Astrocyte (in vitro differentiated cells and primary cell): ENCODE measurements around the gene RPS6KL1.

Experiments used
- EZH2 ChIP-seq: IDR thresholded peaks from 2 replicates; pipeline ENCODE4 v1.6.1; 2012; ENCODE audit warnings: mild to moderate bottlenecking, low read length, inconsistent platforms; ENCODE audit not compliant: insufficient read depth
- TF ChIP-seq, protein P1 (sequence below): IDR thresholded peaks from 2 replicates; pipeline ENCODE4 v1.5.1; 2011; ENCODE audit warnings: low read depth, mild to moderate bottlenecking, inconsistent platforms, low read length, moderate library complexity; ENCODE audit not compliant: insufficient read depth

- TF ChIP-seq, protein P1, sequence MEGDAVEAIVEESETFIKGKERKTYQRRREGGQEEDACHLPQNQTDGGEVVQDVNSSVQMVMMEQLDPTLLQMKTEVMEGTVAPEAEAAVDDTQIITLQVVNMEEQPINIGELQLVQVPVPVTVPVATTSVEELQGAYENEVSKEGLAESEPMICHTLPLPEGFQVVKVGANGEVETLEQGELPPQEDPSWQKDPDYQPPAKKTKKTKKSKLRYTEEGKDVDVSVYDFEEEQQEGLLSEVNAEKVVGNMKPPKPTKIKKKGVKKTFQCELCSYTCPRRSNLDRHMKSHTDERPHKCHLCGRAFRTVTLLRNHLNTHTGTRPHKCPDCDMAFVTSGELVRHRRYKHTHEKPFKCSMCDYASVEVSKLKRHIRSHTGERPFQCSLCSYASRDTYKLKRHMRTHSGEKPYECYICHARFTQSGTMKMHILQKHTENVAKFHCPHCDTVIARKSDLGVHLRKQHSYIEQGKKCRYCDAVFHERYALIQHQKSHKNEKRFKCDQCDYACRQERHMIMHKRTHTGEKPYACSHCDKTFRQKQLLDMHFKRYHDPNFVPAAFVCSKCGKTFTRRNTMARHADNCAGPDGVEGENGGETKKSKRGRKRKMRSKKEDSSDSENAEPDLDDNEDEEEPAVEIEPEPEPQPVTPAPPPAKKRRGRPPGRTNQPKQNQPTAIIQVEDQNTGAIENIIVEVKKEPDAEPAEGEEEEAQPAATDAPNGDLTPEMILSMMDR = peak; percentile 92
- no peak for TF ChIP-seq EZH2
Observed at GRCh38 chr14:74905595-74906142, 17.4 kb downstream of the RPS6KL1 start.
